CD14-positive monocyte (primary cell): Measurements from ENCODE around the gene OR2T35. TPM values are rescaled to one million over a fixed set of nuclear protein-coding genes. Genes with fewer than 3 reads are reported as not detected.

Experiments
- DNase-seq, 3 donors: peaks; one replicate each; pipeline ENCODE4 v3.0.0-alpha.2; 2011 to 2022
- H2AFZ ChIP-seq: 2 replicates; pipeline ENCODE4 v1.6.0; 2012; ENCODE audit warnings: mild to moderate bottlenecking, low read depth, low read length, inconsistent platforms; ENCODE audit not compliant: insufficient read depth, poor library complexity, severe bottlenecking
- H3K27ac ChIP-seq, 2 donors: 1 replicate in 1 of 2; 2 replicates in 1 of 2; pipeline ENCODE4 v1.5.1; 2012 to 2013; ENCODE audit warnings: low read length in 2 of 2, control low read depth in 1 of 2, inconsistent platforms in 1 of 2, low read depth in 1 of 2, mild to moderate bottlenecking in 1 of 2
- H3K27me3 ChIP-seq, 2 donors: one replicate each; pipeline versions ENCODE4 v1.6.0 to v1.6.1; 2011 to 2013; ENCODE audit warnings: low read length in 2 of 2; ENCODE audit not compliant: control insufficient read depth in 2 of 2, insufficient read depth in 2 of 2
- H3K36me3 ChIP-seq, 2 donors: replicated peaks in 1 of 2; 1 replicate in 1 of 2; 2 replicates in 1 of 2; pipeline versions ENCODE4 v1.5.1 to v1.6.1; 2012 to 2013; ENCODE audit warnings: low read length in 2 of 2, control low read depth in 1 of 2, inconsistent platforms in 1 of 2, mild to moderate bottlenecking in 1 of 2; ENCODE audit not compliant: insufficient read depth in 2 of 2, control insufficient read depth in 1 of 2
- H3K4me1 ChIP-seq, 2 donors: 1 replicate in 1 of 2; 2 replicates in 1 of 2; pipeline versions ENCODE4 v1.5.1 to v1.6.1; 2012 to 2013; ENCODE audit warnings: low read length in 2 of 2, control low read depth in 1 of 2, inconsistent platforms in 1 of 2, mild to moderate bottlenecking in 1 of 2, moderate library complexity in 1 of 2; ENCODE audit not compliant: insufficient read depth in 2 of 2, control insufficient read depth in 1 of 2
- H3K4me2 ChIP-seq: replicated peaks from 2 replicates; pipeline ENCODE3; 2012; ENCODE audit warnings: low read length, moderate library complexity, mild to moderate bottlenecking; ENCODE audit not compliant: poor library complexity, severe bottlenecking; ENCODE audit errors: extremely low read depth
- H3K4me3 ChIP-seq, 3 experiments: fragments of 200-600 bp in 1 of 3; sonication (generic) in 1 of 3; replicated peaks in 1 of 3; 1 replicate in 2 of 3; 2 replicates in 1 of 3; pipeline ENCODE4 v1.5.1; 2011 to 2013; ENCODE audit warnings: low read length in 3 of 3, mild to moderate bottlenecking in 3 of 3, control low read depth in 2 of 3, low read depth in 2 of 3, inconsistent platforms in 1 of 3, moderate library complexity in 1 of 3
- H3K79me2 ChIP-seq: 2 replicates; pipeline ENCODE4 v1.6.0; 2012; ENCODE audit warnings: mild to moderate bottlenecking, control low read depth, inconsistent platforms, low read length, moderate library complexity; ENCODE audit not compliant: insufficient read depth
- H3K9ac ChIP-seq: 2 replicates; pipeline ENCODE4 v1.6.0; 2017; ENCODE audit warnings: low read length, mild to moderate bottlenecking; ENCODE audit not compliant: insufficient read depth, poor library complexity, severe bottlenecking
- H3K9me3 ChIP-seq, 2 donors: replicated peaks in 1 of 2; 1 replicate in 1 of 2; 2 replicates in 1 of 2; pipeline versions ENCODE4 v1.5.1 to v1.6.1; 2012 to 2013; ENCODE audit warnings: low read length in 2 of 2, control low read depth in 1 of 2; ENCODE audit not compliant: control insufficient read depth in 1 of 2, insufficient read depth in 1 of 2
- H4K20me1 ChIP-seq: 2 replicates; pipeline ENCODE4 v1.6.0; 2012; ENCODE audit warnings: mild to moderate bottlenecking, low read length, control low read depth, moderate library complexity; ENCODE audit not compliant: insufficient read depth
- H3K27ac Mint-ChIP-seq, 7 donors: one replicate each; pipeline ENCODE4 v1.8.0; 2020; ENCODE audit warnings: mild to moderate bottlenecking in 7 of 7, mixed read lengths in 7 of 7, moderate library complexity in 6 of 7, inconsistent platforms in 2 of 7
- H3K27me3 Mint-ChIP-seq, 3 donors: one replicate each; pipeline ENCODE4 v1.8.0; 2021 to 2022; ENCODE audit warnings: low read depth in 3 of 3, mild to moderate bottlenecking in 3 of 3, mixed read lengths in 3 of 3, moderate library complexity in 3 of 3, inconsistent platforms in 1 of 3
- H3K36me3 Mint-ChIP-seq, 2 donors: one replicate each; pipeline ENCODE4 v1.8.0; 2020; ENCODE audit warnings: mixed read lengths in 2 of 2, inconsistent platforms in 1 of 2, mild to moderate bottlenecking in 1 of 2
- H3K4me1 Mint-ChIP-seq: one replicate; pipeline ENCODE4 v1.8.0; 2020; ENCODE audit warnings: mild to moderate bottlenecking, mixed read lengths
- H3K4me3 Mint-ChIP-seq, 2 donors: one replicate each; pipeline ENCODE4 v1.8.0; 2020; ENCODE audit warnings: mild to moderate bottlenecking in 2 of 2, mixed read lengths in 2 of 2, moderate library complexity in 1 of 2
- H3K9me3 Mint-ChIP-seq, 7 donors: one replicate each; pipeline ENCODE4 v1.8.0; 2020 to 2022; ENCODE audit warnings: mixed read lengths in 7 of 7, mild to moderate bottlenecking in 6 of 7, moderate library complexity in 6 of 7, inconsistent platforms in 2 of 7
- CTCF ChIP-seq: fragments of 200-600 bp; IDR thresholded peaks from one replicate; pipeline ENCODE4 v1.8.0; 2022; ENCODE audit warnings: antibody characterized with exemption, mild to moderate bottlenecking
- WGBS: methylation state at CpG from one replicate; pipeline ENCODE4 v1.1.5; 2013; ENCODE audit warnings: missing lambda C conversion rate; ENCODE audit not compliant: insufficient coverage; 5-methylcytosine and 5-hydroxymethylcytosine counted together
- intact Hi-C, 2 donors: fragments of 100-400 bp; cut with micrococcal nuclease; formaldehyde crosslinking; loops; one replicate each; pipeline versions ENCODE4 v1.15.0 to v1.15.1; 2023
- polyA plus RNA-seq, 3 donors: library from polyadenylated mRNA; depleted of rRNA in 1 of 3; unstranded in 2 of 3; stranded (reverse) in 1 of 3; fragments of 300-500 nt in 2 of 3; fragments of >200 nt in 1 of 3; fragmentation: Illumina TruSeq in 2 of 3; gene quantifications; 1 replicate in 2 of 3; 2 replicates in 1 of 3; pipeline ENCODE4 v1.2.3, GENCODE V29; 2012 to 2021

The OR2T35 gene
- polyA plus RNA-seq, 3 donors: not detected

- H3K4me3 Mint-ChIP-seq: no peak overlapping the region
Observed at GRCh38 chr1:248631354-248632008, 13.6 kb downstream of the OR2T35 start.

GRCh38 chr1:248630551-248630950 is 14.5 kb downstream of the OR2T35 start:
- H3K9me3 ChIP-seq: no peaks in the 10 kb centered on the region
- WGBS: no CpG with 5 or more reads among the region's 2 CpGs
- no peak overlapping the region for H3K9ac ChIP-seq
- Mint-ChIP-seq H3K4me1 (peaks cover 4% of the 10 kb centered on the region), H3K36me3 (no peaks in the 10 kb centered on the region), H3K4me3 (no peak overlapping the region), H3K9me3 (no peaks in the 10 kb centered on the region), H3K27me3 (no peaks in the 10 kb centered on the region), H3K27ac (no peak overlapping the region)
- DNase-seq: no peak
- H3K4me1 ChIP-seq: peaks cover 0 to 9% of the 10 kb centered on the region in 2 donors
- H3K27me3 ChIP-seq: no peaks in the 10 kb centered on the region
- H3K4me2 ChIP-seq: no peak overlapping the region
- intact Hi-C loops: no loop called here
- H2AFZ ChIP-seq: no peak overlapping the region
- H3K4me3 ChIP-seq: no peak overlapping the region
- no peaks in the 10 kb centered on the region for H4K20me1 ChIP-seq
- H3K36me3 ChIP-seq: no peaks in the 10 kb centered on the region
- H3K79me2 ChIP-seq: no peaks in the 10 kb centered on the region
- no peak overlapping the region for H3K27ac ChIP-seq
- TF ChIP-seq CTCF: no peak

More at GRCh38 chr1:248631354-248632008, 13.6 kb downstream of the OR2T35 start:
- H3K4me1 Mint-ChIP-seq: peaks cover 4% of the 10 kb centered on the region
- H3K9ac ChIP-seq: no peak overlapping the region
- H2AFZ ChIP-seq: no peak overlapping the region
- DNase-seq: peak; percentile 60 to 71 (median 64)
- peak overlapping the region in 1 of 2 donors; percentile 46 for H3K27ac ChIP-seq
- no peak overlapping the region for H3K4me3 ChIP-seq
- no peak overlapping the region for H3K4me2 ChIP-seq
- no peaks in the 10 kb centered on the region for H3K79me2 ChIP-seq
- H3K9me3 Mint-ChIP-seq: no peaks in the 10 kb centered on the region
- H3K27ac Mint-ChIP-seq: peak overlapping the region in 2 of 7 donors; percentile 39 to 59
- H3K27me3 ChIP-seq: no peaks in the 10 kb centered on the region
- H3K9me3 ChIP-seq: no peaks in the 10 kb centered on the region
- TF ChIP-seq CTCF: no peak
- peaks cover 0 to 9% of the 10 kb centered on the region in 2 donors for H3K4me1 ChIP-seq
- no peaks in the 10 kb centered on the region for H4K20me1 ChIP-seq
- 67% methylated on average over 3 of the region's 7 CpGs for WGBS
- H3K27me3 Mint-ChIP-seq: no peaks in the 10 kb centered on the region
- H3K36me3 Mint-ChIP-seq: no peaks in the 10 kb centered on the region
- intact Hi-C loops: no loop called here
- H3K36me3 ChIP-seq: no peaks in the 10 kb centered on the region
